T-helper 2 cell treated with Interferon-gamma antibody and Interleukin-4, amounts not matched to agents 5 μg/mL and 100 μg/mL, for 36 hours (primary cell): ENCODE data around the gene HS3ST3B1.

Experiments used
- DNase-seq: peaks from one replicate; pipeline ENCODE4 v3.0.0; 2021; ENCODE audit warnings: low spot score
- H3K27ac Mint-ChIP-seq: one replicate; pipeline ENCODE4 v1.8.0; 2021; ENCODE audit warnings: mild to moderate bottlenecking, mixed read lengths
- H3K27me3 Mint-ChIP-seq: one replicate; pipeline ENCODE4 v1.8.0; 2021; ENCODE audit warnings: low read depth, mixed read lengths
- H3K36me3 Mint-ChIP-seq: one replicate; pipeline ENCODE4 v1.8.0; 2021; ENCODE audit warnings: low read depth, mixed read lengths
- H3K4me1 Mint-ChIP-seq: one replicate; pipeline ENCODE4 v1.8.0; 2021; ENCODE audit warnings: low read depth, mixed read lengths
- H3K4me3 Mint-ChIP-seq: one replicate; pipeline ENCODE4 v1.8.0; 2022; ENCODE audit warnings: mild to moderate bottlenecking, moderate library complexity, mixed read lengths
- H3K9me3 Mint-ChIP-seq: one replicate; pipeline ENCODE4 v1.8.0; 2021; ENCODE audit warnings: mixed read lengths

Gene HS3ST3B1

GRCh38 chr17:14361945-14362508 is 61.1 kb downstream of the HS3ST3B1 start:
- H3K9me3 Mint-ChIP-seq: peaks cover 4% of the 10 kb centered on the region
- H3K27ac Mint-ChIP-seq: no peak overlapping the region

GRCh38 chr17:14366199-14366598 is 65.3 kb downstream of the HS3ST3B1 start:
- no peaks in the 10 kb centered on the region for H3K4me1 Mint-ChIP-seq

More at GRCh38 chr17:14361945-14362508, 61.1 kb downstream of the HS3ST3B1 start:
- Mint-ChIP-seq H3K36me3 (no peaks in the 10 kb centered on the region), H3K27me3 (no peaks in the 10 kb centered on the region), H3K4me3 (no peak overlapping the region), H3K4me1 (peaks cover 3% of the 10 kb centered on the region)
- no peak for DNase-seq

GRCh38 chr17:14372461-14372860 is 71.6 kb downstream of the HS3ST3B1 start:
- no peak for DNase-seq
- H3K4me3 Mint-ChIP-seq: no peak overlapping the region
- no peaks in the 10 kb centered on the region for H3K4me1 Mint-ChIP-seq
- H3K27ac Mint-ChIP-seq: no peak overlapping the region
- no peaks in the 10 kb centered on the region for H3K27me3 Mint-ChIP-seq
- no peaks in the 10 kb centered on the region for H3K9me3 Mint-ChIP-seq
- no peaks in the 10 kb centered on the region for H3K36me3 Mint-ChIP-seq

More at GRCh38 chr17:14366199-14366598, 65.3 kb downstream of the HS3ST3B1 start:
- no peaks in the 10 kb centered on the region for H3K36me3 Mint-ChIP-seq
- DNase-seq: no peak
- no peaks in the 10 kb centered on the region for H3K27me3 Mint-ChIP-seq
- peaks cover 4% of the 10 kb centered on the region for H3K9me3 Mint-ChIP-seq
- no peak overlapping the region for H3K4me3 Mint-ChIP-seq
- no peak overlapping the region for H3K27ac Mint-ChIP-seq

- Mint-ChIP-seq H3K4me1 (no peaks in the 10 kb centered on the region), H3K36me3 (no peaks in the 10 kb centered on the region), H3K27ac (no peak overlapping the region), H3K9me3 (no peaks in the 10 kb centered on the region), H3K4me3 (no peak overlapping the region), H3K27me3 (no peaks in the 10 kb centered on the region)
- DNase-seq: no peak
Observed at GRCh38 chr17:14372905-14373613, 72.2 kb downstream of the HS3ST3B1 start.

GRCh38 chr17:14373614-14374259 is 72.9 kb downstream of the HS3ST3B1 start:
- Mint-ChIP-seq H3K4me3 (no peak overlapping the region), H3K27me3 (no peaks in the 10 kb centered on the region), H3K9me3 (no peaks in the 10 kb centered on the region), H3K27ac (no peak overlapping the region), H3K36me3 (no peaks in the 10 kb centered on the region), H3K4me1 (no peaks in the 10 kb centered on the region)
- DNase-seq: no peak

- H3K27me3 Mint-ChIP-seq: no peaks in the 10 kb centered on the region
Observed at GRCh38 chr17:14374268-14374667, 73.4 kb downstream of the HS3ST3B1 start.

GRCh38 chr17:14376666-14377065 is 75.8 kb downstream of the HS3ST3B1 start:
- no peaks in the 10 kb centered on the region for H3K27me3 Mint-ChIP-seq
- no peaks in the 10 kb centered on the region for H3K9me3 Mint-ChIP-seq
- DNase-seq: no peak
- H3K4me1 Mint-ChIP-seq: no peaks in the 10 kb centered on the region
- H3K4me3 Mint-ChIP-seq: no peak overlapping the region
- no peaks in the 10 kb centered on the region for H3K36me3 Mint-ChIP-seq
- no peak overlapping the region for H3K27ac Mint-ChIP-seq

More at GRCh38 chr17:14374268-14374667, 73.4 kb downstream of the HS3ST3B1 start:
- no peak for DNase-seq
- Mint-ChIP-seq H3K4me3 (no peak overlapping the region), H3K9me3 (no peaks in the 10 kb centered on the region), H3K36me3 (no peaks in the 10 kb centered on the region), H3K4me1 (no peaks in the 10 kb centered on the region), H3K27ac (no peak overlapping the region)

GRCh38 chr17:14381606-14382005 is 80.7 kb downstream of the HS3ST3B1 start:
- Mint-ChIP-seq H3K27ac (no peak overlapping the region), H3K4me1 (no peaks in the 10 kb centered on the region), H3K36me3 (no peaks in the 10 kb centered on the region), H3K4me3 (no peak overlapping the region), H3K9me3 (no peaks in the 10 kb centered on the region), H3K27me3 (no peaks in the 10 kb centered on the region)
- DNase-seq: no peak

GRCh38 chr17:14387036-14387435 is 86.2 kb downstream of the HS3ST3B1 start:
- Mint-ChIP-seq H3K27ac (no peak overlapping the region), H3K9me3 (peaks cover 9% of the 10 kb centered on the region), H3K27me3 (no peaks in the 10 kb centered on the region), H3K4me3 (no peak overlapping the region), H3K4me1 (no peaks in the 10 kb centered on the region), H3K36me3 (no peaks in the 10 kb centered on the region)
- DNase-seq: no peak

GRCh38 chr17:14389681-14390080 is 88.8 kb downstream of the HS3ST3B1 start:
- H3K4me1 Mint-ChIP-seq: no peaks in the 10 kb centered on the region
- no peaks in the 10 kb centered on the region for H3K27me3 Mint-ChIP-seq
- H3K4me3 Mint-ChIP-seq: no peak overlapping the region
- H3K9me3 Mint-ChIP-seq: peaks cover 9% of the 10 kb centered on the region
- no peak overlapping the region for H3K27ac Mint-ChIP-seq
- no peaks in the 10 kb centered on the region for H3K36me3 Mint-ChIP-seq
- no peak for DNase-seq

GRCh38 chr17:14393723-14394122 is 92.8 kb downstream of the HS3ST3B1 start:
- no peaks in the 10 kb centered on the region for H3K36me3 Mint-ChIP-seq
- DNase-seq: no peak

GRCh38 chr17:14395255-14395654 is 94.4 kb downstream of the HS3ST3B1 start:
- Mint-ChIP-seq H3K36me3 (no peaks in the 10 kb centered on the region), H3K9me3 (peaks cover 6% of the 10 kb centered on the region), H3K4me3 (no peak overlapping the region), H3K4me1 (peaks cover 2% of the 10 kb centered on the region), H3K27me3 (no peaks in the 10 kb centered on the region), H3K27ac (no peak overlapping the region)
- no peak for DNase-seq

More at GRCh38 chr17:14393723-14394122, 92.8 kb downstream of the HS3ST3B1 start:
- H3K9me3 Mint-ChIP-seq: peaks cover 9% of the 10 kb centered on the region
- H3K27ac Mint-ChIP-seq: no peak overlapping the region
- no peaks in the 10 kb centered on the region for H3K27me3 Mint-ChIP-seq
- H3K4me3 Mint-ChIP-seq: no peak overlapping the region
- H3K4me1 Mint-ChIP-seq: no peaks in the 10 kb centered on the region

GRCh38 chr17:14396547-14396946 is 95.7 kb downstream of the HS3ST3B1 start:
- Mint-ChIP-seq H3K9me3 (peaks cover 4% of the 10 kb centered on the region), H3K36me3 (no peaks in the 10 kb centered on the region), H3K27ac (no peak overlapping the region), H3K4me1 (peaks cover 2% of the 10 kb centered on the region), H3K27me3 (no peaks in the 10 kb centered on the region), H3K4me3 (no peak overlapping the region)
- DNase-seq: no peak

- Mint-ChIP-seq H3K4me1 (peaks cover 5% of the 10 kb centered on the region), H3K9me3 (no peaks in the 10 kb centered on the region), H3K27me3 (no peaks in the 10 kb centered on the region), H3K27ac (no peak overlapping the region), H3K4me3 (no peak overlapping the region), H3K36me3 (no peaks in the 10 kb centered on the region)
- no peak for DNase-seq
Observed at GRCh38 chr17:14398766-14399165, 97.9 kb downstream of the HS3ST3B1 start.
